Right lobe of liver (tissue), 6 donors: ENCODE results near the gene BCDIN3D. TPM values are rescaled to one million over a fixed set of nuclear protein-coding genes. Genes with fewer than 3 reads are reported as not detected.

Experiments
- ATAC-seq, 4 donors: fragments of 200-7000 bp; cut with Tn5 transposase; one replicate each; pipeline ENCODE4 v1.9.1; 2020; ENCODE audit warnings: mild to moderate bottlenecking in 4 of 4, moderate library complexity in 4 of 4
- DNase-seq, 3 donors: peaks; one replicate each; pipeline ENCODE4 v3.0.0-alpha.2; 2020
- H3K27ac ChIP-seq, 3 donors: fragments of 200-600 bp; one replicate each; pipeline ENCODE4 v1.8.0; 2022
- H3K27me3 ChIP-seq, 2 donors: fragments of 200-600 bp; one replicate each; pipeline ENCODE4 v1.8.0; 2022
- H3K36me3 ChIP-seq, 4 donors: fragments of 200-600 bp; sonication (generic) in 1 of 4; one replicate each; pipeline versions ENCODE4 v1.5.1 to v1.8.0; 2017 to 2022; ENCODE audit warnings: control low read depth in 1 of 4
- H3K4me1 ChIP-seq, 4 donors: fragments of 200-600 bp; sonication (generic) in 1 of 4; one replicate each; pipeline versions ENCODE4 v1.5.1 to v1.8.0; 2017 to 2022; ENCODE audit warnings: control low read depth in 1 of 4
- H3K4me3 ChIP-seq, 3 donors: fragments of 200-600 bp; one replicate each; pipeline ENCODE4 v1.8.0; 2022
- H3K9me3 ChIP-seq, 4 donors: fragments of 200-600 bp; sonication (generic) in 1 of 4; one replicate each; pipeline versions ENCODE4 v1.5.1 to v1.8.0; 2017 to 2022; ENCODE audit warnings: control low read depth in 1 of 4
- CTCF ChIP-seq, 4 donors: fragments of 200-600 bp in 3 of 4; fragments of 450-650 bp in 1 of 4; IDR thresholded peaks; one replicate each; pipeline versions ENCODE4 v1.5.1 to v1.8.0; 2016 to 2022; ENCODE audit warnings: antibody characterized with exemption in 4 of 4, mild to moderate bottlenecking in 2 of 4
- POLR2A ChIP-seq: fragments of 450-650 bp; IDR thresholded peaks from one replicate; pipeline ENCODE4 v1.6.1; 2017; ENCODE audit warnings: antibody characterized with exemption, mild to moderate bottlenecking
- WGBS: methylation state at CpG from one replicate; pipeline ENCODE4 v1.1.6; 2018; ENCODE audit warnings: low coverage, low lambda C conversion rate; ENCODE audit not compliant: insufficient coverage; ENCODE audit errors: missing lambda C conversion rate; 5-methylcytosine and 5-hydroxymethylcytosine counted together
- intact Hi-C, 2 donors: fragments of 100-400 bp; cut with DNase I; formaldehyde crosslinking; loops; one replicate each; pipeline versions ENCODE4 v1.11.2 to v1.14.1; 2022
- total RNA-seq, 6 experiments: library from RNA; depleted of rRNA in 2 of 6; stranded (reverse); fragments of >200 nt in 2 of 6; fragmentation: NEBNext Ultra II Directional in 3 of 6; extraction: Animal tissue kit (Norgen Biotek cat#: 25700) in 3 of 6; gene quantifications; one replicate each; pipeline versions ENCODE4 v1.1.0 to v1.2.4, GENCODE V29; 2016 to 2023
- donor health status: DM: no; HTN: yes; CAD: no.
- donor health status: DM: no; HTN: no; CAD: no.
- donor health status: DM: no; HTN: no; CAD: no.
- donor health status: DM: no; HTN: yes; CAD: no.
- donor health status: DM: no; HTN: yes; CAD: no.

BCDIN3D gene
- total RNA-seq, 6 experiments from 2014 or later: 1.6 to 3.6 (median 2.6) TPM

- 100% methylated on average over 1 of the region's 20 CpGs for WGBS
These were observed 50.5 kb downstream of the BCDIN3D start for GRCh38 chr12:49792181-49792970.

GRCh38 chr12:49791700-49792099 lies 51.2 kb downstream of the BCDIN3D start:
- H3K27me3 ChIP-seq: no peaks in the 10 kb centered on the region
- H3K4me1 ChIP-seq: no peaks in the 10 kb centered on the region
- intact Hi-C loops: no loop called here
- TF ChIP-seq CTCF (IDR thresholded peaks at IDR 0.05): no peak
- no peak for TF ChIP-seq POLR2A
- WGBS: no CpG with 5 or more reads among the region's 23 CpGs
- H3K9me3 ChIP-seq: no peaks in the 10 kb centered on the region
- no peak overlapping the region for H3K4me3 ChIP-seq
- no peak for ATAC-seq
- no peak overlapping the region for H3K27ac ChIP-seq
- DNase-seq: no peak
- peaks cover 0 to 2% (median 0%) of the 10 kb centered on the region in 4 donors for H3K36me3 ChIP-seq

More at GRCh38 chr12:49792181-49792970, 50.5 kb downstream of the BCDIN3D start:
- no peaks in the 10 kb centered on the region for H3K27me3 ChIP-seq
- intact Hi-C loops: no loop called here
- H3K27ac ChIP-seq: no peak overlapping the region
- ATAC-seq (no peak), DNase-seq (no peak)
- no peaks in the 10 kb centered on the region for H3K4me1 ChIP-seq
- no peak for TF ChIP-seq CTCF (IDR thresholded peaks at IDR 0.05)
- TF ChIP-seq POLR2A: no peak
- H3K4me3 ChIP-seq: no peak overlapping the region
- peaks cover 0 to 8% (median under 1%) of the 10 kb centered on the region in 4 donors for H3K36me3 ChIP-seq
- H3K9me3 ChIP-seq: no peaks in the 10 kb centered on the region

- Histone ChIP-seq H3K4me1 (no peaks in the 10 kb centered on the region), H3K27ac (no peak overlapping the region), H3K27me3 (no peaks in the 10 kb centered on the region), H3K4me3 (no peak overlapping the region), H3K36me3 (peaks cover 0 to 2% (median 0%) of the 10 kb centered on the region in 4 donors), H3K9me3 (no peaks in the 10 kb centered on the region)
- DNase-seq (no peak), ATAC-seq (peak in 1 of 4 donors; percentile 7)
- TF ChIP-seq CTCF (IDR thresholded peaks at IDR 0.05) (no peak), POLR2A (no peak)
- intact Hi-C loops: no loop called here
- WGBS: 92% methylated on average over 9 of the region's 22 CpGs
These were observed 52.0 kb downstream of the BCDIN3D start for GRCh38 chr12:49790741-49791555.

DNA sequence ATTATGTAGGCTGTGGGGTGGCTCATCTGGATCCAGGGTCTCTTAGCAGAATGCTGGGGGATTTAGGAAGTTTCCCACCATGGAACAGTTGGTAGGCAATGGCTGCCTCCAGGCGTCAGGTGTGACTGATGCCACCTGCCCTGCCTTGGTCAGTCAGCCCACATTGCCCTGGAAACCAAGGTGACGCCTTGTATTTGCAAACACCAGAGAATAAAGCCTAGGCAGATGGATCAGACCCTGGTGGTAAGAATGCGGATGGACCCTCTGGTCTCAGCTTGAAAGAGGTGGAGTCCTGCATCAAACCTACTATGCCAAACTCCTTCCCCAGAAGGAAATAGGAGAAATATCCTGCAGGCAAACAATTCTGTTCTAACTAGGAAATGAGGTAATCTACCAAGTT lies 52.9 kb downstream of the BCDIN3D start:
- Histone ChIP-seq H3K4me3 (no peak overlapping the region), H3K36me3 (peaks cover 0 to 2% (median 0%) of the 10 kb centered on the region in 4 donors), H3K27ac (no peak overlapping the region), H3K4me1 (no peaks in the 10 kb centered on the region), H3K9me3 (no peaks in the 10 kb centered on the region), H3K27me3 (no peaks in the 10 kb centered on the region)
- WGBS: 60% methylated on average over 1 of the region's 3 CpGs
- intact Hi-C loops: no loop called here
- TF ChIP-seq POLR2A (no peak), CTCF (IDR thresholded peaks at IDR 0.05) (no peak)
- ATAC-seq: no peak
- no peak for DNase-seq
